Kidney (tissue), 14 donors: ENCODE measurements around the gene CD58. TPM values are rescaled to one million over a fixed set of nuclear protein-coding genes. Genes with fewer than 3 reads are reported as not detected.

Source experiments
- DNase-seq, 5 donors: peaks; one replicate each; pipeline ENCODE4 v3.0.0-alpha.2; 2013 to 2020
- FAIRE-seq: peaks from 2 replicates; lab custom pipeline; 2012; peaks lifted over from hg19 to GRCh38; lab: Jason Lieb, UNC
- H3K27ac ChIP-seq, 2 donors: one replicate each; pipeline ENCODE4 v1.7.0; 2013; ENCODE audit warnings: low read depth in 2 of 2, low read length in 2 of 2, inconsistent platforms in 1 of 2
- H3K27me3 ChIP-seq: one replicate; pipeline ENCODE4 v1.7.1; 2013; ENCODE audit warnings: low read length, inconsistent platforms; ENCODE audit not compliant: control insufficient read depth, insufficient read depth
- H3K36me3 ChIP-seq, 3 donors: one replicate each; pipeline versions ENCODE4 v1.7.0 to v1.7.1; 2013; ENCODE audit warnings: low read length in 3 of 3, control low read depth in 1 of 3, inconsistent platforms in 1 of 3; ENCODE audit not compliant: insufficient read depth in 3 of 3, control insufficient read depth in 2 of 3
- H3K4me1 ChIP-seq, 3 donors: one replicate each; pipeline versions ENCODE4 v1.7.0 to v1.7.1; 2013; ENCODE audit warnings: low read length in 3 of 3, inconsistent platforms in 1 of 3, low read depth in 1 of 3; ENCODE audit not compliant: control insufficient read depth in 2 of 3, insufficient read depth in 2 of 3
- H3K4me3 ChIP-seq, 3 donors: one replicate each; pipeline versions ENCODE4 v1.7.0 to v1.8.1; 2013; ENCODE audit warnings: low read length in 3 of 3, control low read depth in 1 of 3, inconsistent platforms in 1 of 3
- H3K9ac ChIP-seq, 3 donors: one replicate each; pipeline versions ENCODE4 v1.7.0 to v1.7.1; 2013; ENCODE audit warnings: low read length in 3 of 3, control low read depth in 1 of 3, inconsistent platforms in 1 of 3
- H3K9me3 ChIP-seq, 3 donors: one replicate each; pipeline versions ENCODE4 v1.7.0 to v1.7.1; 2013; ENCODE audit warnings: low read length in 3 of 3, control low read depth in 1 of 3, inconsistent platforms in 1 of 3; ENCODE audit not compliant: control insufficient read depth in 2 of 3, insufficient read depth in 1 of 3
- intact Hi-C: fragments of 100-400 bp; cut with DNase I; formaldehyde crosslinking; loops from one replicate; pipeline ENCODE4 v1.11.1; 2022
- polyA plus RNA-seq: library from polyadenylated mRNA; stranded (reverse); fragments of 350-450 nt; fragmentation: Illumina TruSeq; extraction: RNeasy Lipid Tissue Mini Kit (QIAGEN cat#74804); gene quantifications from one replicate; pipeline ENCODE4 v1.2.3, GENCODE V29; 2014; ENCODE audit warnings: low read depth, low replicate concordance; ENCODE audit not compliant: insufficient read depth
- total RNA-seq: library from RNA; stranded (reverse); fragmentation: NEBNext Ultra II Directional; extraction: Animal tissue kit (Norgen Biotek cat#: 25700); gene quantifications from one replicate; pipeline ENCODE4 v1.2.1, GENCODE V29; 2021
- TF ChIP-seq, protein P1 (sequence below): IDR thresholded peaks from 3 replicates; pipeline ENCODE4 v1.5.1; 2012; ENCODE audit warnings: mild to moderate bottlenecking, moderate library complexity, borderline replicate concordance; ENCODE audit not compliant: insufficient read depth; ENCODE audit errors: extremely low read depth
- donor health status: control.
- donor health status: control.
- donor health status: control.
- donor health status: control.
- donor health status: control.
- donor health status: DM: yes; HTN: yes; CAD: no.
- donor health status: Normal renal cell carcinoma (clear cell type).

Gene CD58
- total and polyA plus RNA-seq, 2 donors from 2014 or later, result 27.4 to 36.6 TPM

DNA sequence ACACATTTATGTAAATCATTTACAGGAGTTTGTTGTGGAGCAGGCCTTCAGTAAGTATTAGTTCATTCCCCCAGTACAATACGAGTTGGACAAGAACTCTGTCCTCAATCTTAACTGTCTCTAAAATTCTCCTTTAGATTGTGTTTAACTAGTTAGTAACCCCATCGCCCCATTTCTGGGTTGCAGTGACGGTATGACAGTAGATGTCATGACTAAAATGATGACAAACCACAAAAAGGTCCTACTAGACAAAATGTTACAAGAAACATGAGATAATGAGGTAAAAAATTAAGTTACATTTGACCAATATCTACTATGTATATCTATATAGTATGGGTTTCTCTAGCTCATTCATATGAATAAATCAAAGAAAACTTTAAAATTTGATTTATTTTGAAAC, 41.1 kb downstream of the CD58 start:
- H3K4me1 ChIP-seq, result no peaks in the 10 kb centered on the region
- TF ChIP-seq, protein P1, sequence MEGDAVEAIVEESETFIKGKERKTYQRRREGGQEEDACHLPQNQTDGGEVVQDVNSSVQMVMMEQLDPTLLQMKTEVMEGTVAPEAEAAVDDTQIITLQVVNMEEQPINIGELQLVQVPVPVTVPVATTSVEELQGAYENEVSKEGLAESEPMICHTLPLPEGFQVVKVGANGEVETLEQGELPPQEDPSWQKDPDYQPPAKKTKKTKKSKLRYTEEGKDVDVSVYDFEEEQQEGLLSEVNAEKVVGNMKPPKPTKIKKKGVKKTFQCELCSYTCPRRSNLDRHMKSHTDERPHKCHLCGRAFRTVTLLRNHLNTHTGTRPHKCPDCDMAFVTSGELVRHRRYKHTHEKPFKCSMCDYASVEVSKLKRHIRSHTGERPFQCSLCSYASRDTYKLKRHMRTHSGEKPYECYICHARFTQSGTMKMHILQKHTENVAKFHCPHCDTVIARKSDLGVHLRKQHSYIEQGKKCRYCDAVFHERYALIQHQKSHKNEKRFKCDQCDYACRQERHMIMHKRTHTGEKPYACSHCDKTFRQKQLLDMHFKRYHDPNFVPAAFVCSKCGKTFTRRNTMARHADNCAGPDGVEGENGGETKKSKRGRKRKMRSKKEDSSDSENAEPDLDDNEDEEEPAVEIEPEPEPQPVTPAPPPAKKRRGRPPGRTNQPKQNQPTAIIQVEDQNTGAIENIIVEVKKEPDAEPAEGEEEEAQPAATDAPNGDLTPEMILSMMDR, result no peak
- DNase-seq (no peak), FAIRE-seq (no peak)
- peaks cover 0 to 3% (median 0%) of the 10 kb centered on the region in 3 donors for H3K36me3 ChIP-seq
- no peak overlapping the region for H3K4me3 ChIP-seq
- H3K27ac ChIP-seq, result no peak overlapping the region
- no peak overlapping the region for H3K9ac ChIP-seq
- no peaks in the 10 kb centered on the region for H3K9me3 ChIP-seq
- H3K27me3 ChIP-seq, result no peaks in the 10 kb centered on the region
- intact Hi-C loops, result no loop called here

DNA sequence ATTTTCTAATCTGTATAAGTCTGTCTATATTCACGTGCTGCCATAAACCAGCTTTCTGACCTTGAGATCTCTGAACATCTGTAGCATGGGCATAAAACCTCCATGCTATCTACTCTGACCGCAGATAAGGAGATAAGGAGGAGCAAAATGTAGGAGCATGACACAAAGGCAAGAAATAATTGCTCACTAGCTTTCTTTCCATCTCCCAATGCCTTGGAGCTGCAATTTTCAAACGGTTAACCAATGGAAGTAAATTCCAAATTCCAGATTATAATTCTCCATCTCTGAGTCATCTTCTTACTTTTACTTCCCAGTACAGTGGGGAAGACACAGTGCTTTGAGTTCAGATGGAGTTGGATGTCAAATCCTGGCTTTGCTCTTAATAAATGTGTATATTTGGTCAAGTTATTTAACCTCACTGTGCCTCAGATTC, 41.6 kb downstream of the CD58 start:
- no peaks in the 10 kb centered on the region for H3K9me3 ChIP-seq
- no peak for DNase-seq
- H3K4me3 ChIP-seq, result no peak overlapping the region
- TF ChIP-seq, protein P1, result no peak
- no peak overlapping the region for H3K9ac ChIP-seq
- peaks cover 0 to 3% (median 0%) of the 10 kb centered on the region in 3 donors for H3K36me3 ChIP-seq
- H3K27me3 ChIP-seq, result no peaks in the 10 kb centered on the region
- no peaks in the 10 kb centered on the region for H3K4me1 ChIP-seq
- intact Hi-C loops, result no loop called here
- FAIRE-seq, result no peak
- no peak overlapping the region for H3K27ac ChIP-seq

DNA sequence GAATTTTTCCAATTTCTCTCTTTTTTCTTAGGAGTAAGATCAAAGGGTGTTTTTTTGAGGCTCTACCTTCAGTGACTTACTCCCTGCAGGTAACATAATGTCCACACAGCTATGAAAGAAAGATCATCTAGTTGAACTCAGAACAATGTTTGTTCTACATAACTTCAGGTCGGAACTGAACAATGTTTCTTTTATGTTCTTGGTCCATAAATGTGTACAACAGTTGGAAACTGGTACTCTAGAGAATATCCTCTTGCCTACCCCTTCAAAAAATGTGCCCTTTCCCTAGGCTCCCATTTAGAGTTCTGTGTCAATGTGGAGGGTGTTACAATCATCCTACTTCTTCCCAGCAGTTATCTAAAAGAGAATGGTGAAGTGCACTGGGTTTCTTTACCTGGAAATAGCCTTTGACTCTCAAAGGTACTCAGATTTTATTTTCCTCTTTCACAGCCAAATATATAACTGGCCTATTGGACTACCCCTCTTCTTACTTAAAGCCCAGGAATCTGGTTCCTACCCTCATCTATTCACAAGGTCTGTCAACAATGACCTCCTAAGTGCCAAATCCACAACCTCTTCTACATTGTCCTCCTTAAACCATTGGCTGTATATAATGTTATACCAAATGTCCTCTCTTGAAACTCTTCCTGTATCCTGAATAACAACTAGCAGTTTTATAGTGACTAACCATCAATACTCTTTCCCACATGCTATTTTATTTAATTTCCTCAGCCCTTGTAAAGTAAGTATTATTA, 42.3 kb downstream of the CD58 start:
- no peak for DNase-seq
- no peaks in the 10 kb centered on the region for H3K9me3 ChIP-seq
- TF ChIP-seq, protein P1, result no peak
- H3K27me3 ChIP-seq, result no peaks in the 10 kb centered on the region
- no peak overlapping the region for H3K27ac ChIP-seq
- H3K4me1 ChIP-seq, result no peaks in the 10 kb centered on the region
- peaks cover 0 to 3% (median 0%) of the 10 kb centered on the region in 3 donors for H3K36me3 ChIP-seq
- intact Hi-C loops, result no loop called here
- FAIRE-seq, result no peak
- H3K4me3 ChIP-seq, result no peak overlapping the region
- H3K9ac ChIP-seq, result no peak overlapping the region
